Upper lobe of right lung (tissue), 1 donor: ENCODE measurements around the gene EFEMP2. TPM values are rescaled to one million over a fixed set of nuclear protein-coding genes. Genes with fewer than 3 reads are reported as not detected.

Experiments used
- ATAC-seq: fragments of 200-7000 bp; cut with Tn5 transposase; one replicate; pipeline ENCODE4 v1.9.1; 2020; ENCODE audit warnings: mild to moderate bottlenecking, moderate library complexity
- DNase-seq: peaks from one replicate; pipeline ENCODE4 v3.0.0-alpha.2; 2020
- H3K27ac ChIP-seq: fragments of 200-600 bp; one replicate; pipeline ENCODE4 v1.8.0; 2022
- H3K27me3 ChIP-seq: fragments of 200-600 bp; one replicate; pipeline ENCODE4 v1.8.0; 2022; ENCODE audit warnings: mild to moderate bottlenecking
- H3K36me3 ChIP-seq: fragments of 200-600 bp; one replicate; pipeline ENCODE4 v1.8.0; 2022
- H3K4me1 ChIP-seq: fragments of 200-600 bp; one replicate; pipeline ENCODE4 v1.8.0; 2022
- H3K4me3 ChIP-seq: fragments of 200-600 bp; one replicate; pipeline ENCODE4 v1.8.0; 2022; ENCODE audit warnings: mild to moderate bottlenecking
- H3K9me3 ChIP-seq: fragments of 200-600 bp; one replicate; pipeline ENCODE4 v1.8.0; 2022
- intact Hi-C: fragments of 100-400 bp; cut with DNase I; formaldehyde crosslinking; loops from one replicate; pipeline ENCODE4 v1.11.0; 2022
- total RNA-seq: library from RNA; stranded (reverse); fragmentation: NEBNext Ultra II Directional; extraction: Animal tissue kit (Norgen Biotek cat#: 25700); gene quantifications from one replicate; pipeline ENCODE4 v1.2.1, GENCODE V29; 2021
- TF ChIP-seq, protein P1 (sequence below): fragments of 200-600 bp; IDR thresholded peaks from one replicate; pipeline ENCODE4 v1.8.0; 2022; ENCODE audit warnings: antibody characterized with exemption
- donor health status: DM: no; HTN: yes; CAD: no; lungs with severe emphysema.

EFEMP2 gene
- total RNA-seq, 1 donor from 2014 or later: 62.0 TPM

DNA sequence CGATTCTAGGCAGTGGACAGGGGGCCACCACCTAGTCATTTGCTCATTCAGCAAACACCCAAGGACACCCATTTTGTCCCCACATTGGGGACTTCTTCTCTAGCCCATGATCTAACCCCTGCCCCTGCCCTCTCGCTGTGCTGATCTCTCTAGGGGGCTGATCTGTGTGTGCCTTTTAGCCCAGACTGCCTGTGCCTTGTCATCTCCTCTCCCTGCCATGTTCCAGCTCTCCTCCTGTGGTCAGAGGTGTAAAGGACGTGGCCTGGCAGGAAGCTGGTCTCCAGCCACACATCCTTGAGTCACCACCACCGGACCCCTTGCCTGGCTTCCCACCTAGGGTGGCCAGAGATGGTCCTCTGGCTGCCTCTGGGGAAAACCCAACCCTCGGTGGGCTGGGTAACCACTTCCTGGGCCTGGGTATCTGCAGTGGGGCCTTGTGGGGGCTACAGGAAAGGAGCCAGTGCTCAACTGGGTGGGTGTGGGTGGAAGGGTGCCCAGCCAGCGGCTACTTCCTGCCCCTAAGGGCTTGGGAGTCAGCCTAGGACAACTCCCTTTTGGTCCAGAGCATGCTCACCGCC, 8.3 kb upstream of the EFEMP2 start:
- no peak for ATAC-seq
- H3K27ac ChIP-seq: no peak overlapping the region
- H3K4me1 ChIP-seq: no peaks in the 10 kb centered on the region
- no peak for DNase-seq
- peaks cover 26% of the 10 kb centered on the region for H3K36me3 ChIP-seq
- H3K9me3 ChIP-seq: no peaks in the 10 kb centered on the region
- no peak overlapping the region for H3K4me3 ChIP-seq
- H3K27me3 ChIP-seq: no peaks in the 10 kb centered on the region
- intact Hi-C loops: loop anchor here (5.0 kb wide), 1 partner anchor 106 kb away; no protein-coding TSS in a partner anchor
- TF ChIP-seq, protein P1, sequence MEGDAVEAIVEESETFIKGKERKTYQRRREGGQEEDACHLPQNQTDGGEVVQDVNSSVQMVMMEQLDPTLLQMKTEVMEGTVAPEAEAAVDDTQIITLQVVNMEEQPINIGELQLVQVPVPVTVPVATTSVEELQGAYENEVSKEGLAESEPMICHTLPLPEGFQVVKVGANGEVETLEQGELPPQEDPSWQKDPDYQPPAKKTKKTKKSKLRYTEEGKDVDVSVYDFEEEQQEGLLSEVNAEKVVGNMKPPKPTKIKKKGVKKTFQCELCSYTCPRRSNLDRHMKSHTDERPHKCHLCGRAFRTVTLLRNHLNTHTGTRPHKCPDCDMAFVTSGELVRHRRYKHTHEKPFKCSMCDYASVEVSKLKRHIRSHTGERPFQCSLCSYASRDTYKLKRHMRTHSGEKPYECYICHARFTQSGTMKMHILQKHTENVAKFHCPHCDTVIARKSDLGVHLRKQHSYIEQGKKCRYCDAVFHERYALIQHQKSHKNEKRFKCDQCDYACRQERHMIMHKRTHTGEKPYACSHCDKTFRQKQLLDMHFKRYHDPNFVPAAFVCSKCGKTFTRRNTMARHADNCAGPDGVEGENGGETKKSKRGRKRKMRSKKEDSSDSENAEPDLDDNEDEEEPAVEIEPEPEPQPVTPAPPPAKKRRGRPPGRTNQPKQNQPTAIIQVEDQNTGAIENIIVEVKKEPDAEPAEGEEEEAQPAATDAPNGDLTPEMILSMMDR: no peak

GRCh38 chr11:65880027-65880426, 7.4 kb upstream of the EFEMP2 start:
- H3K4me1 ChIP-seq: no peaks in the 10 kb centered on the region
- H3K27ac ChIP-seq: no peak overlapping the region
- peak overlapping the region; percentile 31 for H3K4me3 ChIP-seq
- DNase-seq: no peak
- H3K27me3 ChIP-seq: no peaks in the 10 kb centered on the region
- ATAC-seq: no peak
- TF ChIP-seq, protein P1: no peak
- H3K36me3 ChIP-seq: peaks cover 18% of the 10 kb centered on the region
- intact Hi-C loops: loop anchor here (5.0 kb wide), 1 partner anchor 107 kb away; no protein-coding TSS in a partner anchor
- H3K9me3 ChIP-seq: no peaks in the 10 kb centered on the region

DNA sequence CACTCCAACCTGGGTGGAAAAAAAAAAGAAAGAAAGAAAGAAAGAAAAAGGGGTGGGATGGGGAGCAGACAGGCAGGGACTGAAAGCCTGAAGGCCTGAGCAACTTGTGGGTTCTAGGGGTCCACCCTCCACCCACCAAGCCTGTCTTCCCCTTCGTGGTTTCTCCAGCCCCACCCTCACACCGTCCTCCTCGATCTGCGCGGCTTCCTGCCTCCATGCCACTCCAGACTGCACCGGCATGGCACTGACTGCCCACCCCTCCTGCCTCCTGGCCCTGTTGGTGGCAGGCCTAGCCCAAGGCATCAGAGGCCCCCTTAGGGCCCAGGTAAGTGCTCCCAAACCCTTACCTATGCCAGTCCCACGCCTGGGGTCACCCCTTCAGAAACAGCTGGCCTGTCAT, 7.0 kb upstream of the EFEMP2 start, which contains the start of gene CTSW:
TSS of gene CTSW (plus strand) at position 221 of the 400 bp plus-strand sequence. CDS start at position 239, 18 bp downstream.
- Histone ChIP-seq H3K36me3 (peaks cover 16% of the 10 kb centered on the region), H3K4me1 (no peaks in the 10 kb centered on the region), H3K4me3 (peak within 1 kb of the TSS; percentile 31), H3K27ac (no peak within 1 kb of the TSS), H3K9me3 (no peaks in the 10 kb centered on the region), H3K27me3 (no peaks in the 10 kb centered on the region)
- intact Hi-C loops: loop anchor here (5.0 kb wide), 1 partner anchor 108 kb away; no protein-coding TSS in a partner anchor
- DNase-seq (no peak), ATAC-seq (peak; percentile 69)
- TF ChIP-seq, protein P1: no peak

DNA sequence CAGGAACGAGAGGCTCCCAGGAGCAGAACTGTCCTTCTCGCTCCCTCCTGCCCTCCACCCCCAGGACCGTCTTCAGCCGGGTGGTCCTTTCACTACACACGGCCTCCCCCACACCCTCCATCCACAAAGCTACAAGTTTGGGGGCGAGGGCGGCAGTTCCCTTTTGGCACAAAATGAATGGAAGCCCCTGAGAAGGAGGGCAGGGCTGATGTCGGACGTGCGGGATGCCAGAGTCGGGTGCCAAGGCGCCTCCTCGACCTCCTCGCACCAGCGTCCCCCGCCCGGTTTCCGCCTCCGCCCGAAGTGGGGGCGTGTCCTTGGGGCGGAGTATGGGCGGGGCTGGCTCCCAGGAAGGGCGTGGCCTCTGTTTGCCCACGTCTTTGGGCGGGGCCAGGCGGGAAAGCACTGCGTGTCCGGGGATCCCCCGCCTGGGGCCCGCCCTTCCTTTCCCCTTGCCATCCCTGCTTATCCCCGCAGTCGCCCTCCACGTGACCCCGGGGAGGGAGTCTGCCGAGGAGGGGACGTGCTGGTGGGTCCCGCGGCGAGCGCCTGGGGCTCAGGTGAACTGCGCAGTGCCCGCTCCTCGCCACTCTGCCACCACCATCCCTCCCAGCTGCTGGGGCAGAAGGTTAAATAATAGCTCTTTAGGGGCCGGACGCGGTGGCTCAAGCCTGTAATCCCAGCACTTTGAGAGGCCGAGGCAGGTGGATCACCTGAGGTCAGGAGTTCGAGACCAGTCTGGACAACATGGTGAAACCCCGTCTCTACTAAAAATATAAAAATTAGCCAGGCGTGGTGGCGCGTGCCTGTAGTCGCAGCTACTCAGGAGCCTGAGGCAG, 937 bp upstream of the EFEMP2 start:
- intact Hi-C loops: no loop called here
- peak; percentile 97 for DNase-seq

GRCh38 chr11:65871811-65872548, 620 bp downstream of the EFEMP2 start:
- DNase-seq (peak; percentile 72), ATAC-seq (peak; percentile 9)
- Histone ChIP-seq H3K4me1 (peaks cover 19% of the 10 kb centered on the region), H3K9me3 (no peaks in the 10 kb centered on the region), H3K36me3 (peaks cover 11% of the 10 kb centered on the region), H3K27ac (peak overlapping the region; percentile 74), H3K27me3 (no peaks in the 10 kb centered on the region), H3K4me3 (peak overlapping the region; percentile 59)
- intact Hi-C loops: no loop called here
- TF ChIP-seq, protein P1: no peak

More for the DNA sequence above, 937 bp upstream of the EFEMP2 start:
- Histone ChIP-seq H3K9me3 (no peaks in the 10 kb centered on the region), H3K4me3 (peak overlapping the region; percentile 59), H3K36me3 (no peaks in the 10 kb centered on the region), H3K4me1 (peaks cover 19% of the 10 kb centered on the region), H3K27ac (peak overlapping the region; percentile 74), H3K27me3 (no peaks in the 10 kb centered on the region)
- ATAC-seq: peak; percentile 97
- TF ChIP-seq, protein P1: no peak
